ENCODE measurements around the gene CSF3R. TPM values are rescaled to one million over a fixed set of nuclear protein-coding genes. Genes with fewer than 3 reads are reported as not detected.

CSF3R gene
- total RNA-seq, 1 donor from 2014 or later, result 2.5 TPM

DNA sequence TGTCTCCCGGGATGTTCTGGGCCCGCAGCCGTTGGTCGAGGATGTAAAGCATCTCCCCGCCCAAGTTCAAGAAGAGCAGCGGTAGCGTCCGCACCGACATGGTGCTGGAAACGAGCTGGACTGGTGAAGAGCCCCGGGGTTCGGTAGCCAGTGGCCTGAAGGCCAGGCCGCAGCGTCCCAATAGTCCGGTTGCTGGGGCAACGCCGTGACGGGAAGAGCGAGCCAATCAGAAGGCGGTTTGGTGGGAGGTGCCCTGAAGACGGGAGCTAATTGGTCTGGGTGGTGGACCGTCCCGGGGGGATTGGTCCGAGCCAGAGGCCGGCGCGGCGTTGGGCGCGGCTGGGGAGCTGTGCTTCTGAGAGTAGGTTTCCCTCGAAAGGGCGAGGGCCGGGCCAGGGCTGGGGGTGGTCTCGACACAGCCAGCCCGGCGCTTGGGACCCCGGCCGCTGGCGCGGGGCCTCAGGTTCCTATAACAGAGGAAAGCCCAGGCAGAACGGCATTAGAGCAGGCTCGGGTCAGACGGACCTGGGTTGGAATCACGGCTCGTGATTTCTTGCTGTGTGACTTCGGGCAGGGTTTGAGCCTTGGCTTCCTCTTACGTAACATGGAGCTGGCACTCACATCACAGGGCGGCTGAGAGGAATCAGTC, 32.3 kb downstream of the CSF3R start, which contains the start of gene OSCP1:
TSS of gene OSCP1 (minus strand) at position 182 of the 649 bp plus-strand sequence. CDS start at position 100, 82 bp downstream.
- Mint-ChIP-seq H3K27me3 (ENCODE audit: low read depth) (no peaks in the 10 kb centered on the region), H3K36me3 (peaks cover 4% of the 10 kb centered on the region), H3K9me3 (no peaks in the 10 kb centered on the region), H3K4me1 (peaks cover 30% of the 10 kb centered on the region), H3K4me3 (peak within 1 kb of the TSS; percentile 93), H3K27ac (peak within 1 kb of the TSS; percentile 95)
- TF ChIP-seq, protein P1, sequence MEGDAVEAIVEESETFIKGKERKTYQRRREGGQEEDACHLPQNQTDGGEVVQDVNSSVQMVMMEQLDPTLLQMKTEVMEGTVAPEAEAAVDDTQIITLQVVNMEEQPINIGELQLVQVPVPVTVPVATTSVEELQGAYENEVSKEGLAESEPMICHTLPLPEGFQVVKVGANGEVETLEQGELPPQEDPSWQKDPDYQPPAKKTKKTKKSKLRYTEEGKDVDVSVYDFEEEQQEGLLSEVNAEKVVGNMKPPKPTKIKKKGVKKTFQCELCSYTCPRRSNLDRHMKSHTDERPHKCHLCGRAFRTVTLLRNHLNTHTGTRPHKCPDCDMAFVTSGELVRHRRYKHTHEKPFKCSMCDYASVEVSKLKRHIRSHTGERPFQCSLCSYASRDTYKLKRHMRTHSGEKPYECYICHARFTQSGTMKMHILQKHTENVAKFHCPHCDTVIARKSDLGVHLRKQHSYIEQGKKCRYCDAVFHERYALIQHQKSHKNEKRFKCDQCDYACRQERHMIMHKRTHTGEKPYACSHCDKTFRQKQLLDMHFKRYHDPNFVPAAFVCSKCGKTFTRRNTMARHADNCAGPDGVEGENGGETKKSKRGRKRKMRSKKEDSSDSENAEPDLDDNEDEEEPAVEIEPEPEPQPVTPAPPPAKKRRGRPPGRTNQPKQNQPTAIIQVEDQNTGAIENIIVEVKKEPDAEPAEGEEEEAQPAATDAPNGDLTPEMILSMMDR (IDR thresholded peaks at IDR 0.05; ENCODE audit: unreplicated experiment), result no peak
- peak; percentile 82 to 91 for DNase-seq (ENCODE audit: low spot score in 2 of 2, unreplicated experiment in 2 of 2)

DNA sequence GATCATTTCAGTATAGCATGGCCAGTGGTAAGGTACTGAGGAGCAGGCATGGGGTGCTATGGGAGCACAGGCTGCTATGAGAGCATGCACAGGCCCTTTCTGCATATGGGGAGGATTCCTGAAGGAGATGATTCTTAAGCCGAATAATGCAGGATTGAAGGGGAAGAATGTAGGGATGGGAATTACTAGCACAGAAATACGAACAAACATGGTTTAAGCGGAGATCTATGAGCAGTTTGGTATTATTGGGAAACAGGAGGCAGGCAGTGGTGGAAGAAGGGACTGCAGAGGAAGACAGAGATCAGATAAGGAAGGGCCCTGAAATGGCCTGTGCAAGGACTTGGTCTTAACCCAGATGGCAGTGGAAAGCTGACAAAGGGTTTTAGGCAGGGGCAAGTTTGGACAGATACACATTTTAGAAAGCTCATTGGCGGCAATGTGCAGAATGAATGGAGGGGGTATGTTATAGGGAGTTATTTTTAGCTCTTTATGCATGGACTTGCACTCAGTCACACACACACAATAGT, 34.1 kb downstream of the CSF3R start:
- TF ChIP-seq, protein P1 (IDR thresholded peaks at IDR 0.05; ENCODE audit: unreplicated experiment), result no peak
- no peaks in the 10 kb centered on the region for H3K27me3 Mint-ChIP-seq (ENCODE audit: low read depth)
- H3K9me3 Mint-ChIP-seq, result no peaks in the 10 kb centered on the region
- peak overlapping the region; percentile 65 for H3K27ac Mint-ChIP-seq
- H3K36me3 Mint-ChIP-seq, result no peaks in the 10 kb centered on the region
- peaks cover 36% of the 10 kb centered on the region for H3K4me1 Mint-ChIP-seq
- DNase-seq (ENCODE audit: low spot score in 2 of 2, unreplicated experiment in 2 of 2), result no peak
- H3K4me3 Mint-ChIP-seq, result peak overlapping the region; percentile 93

DNA sequence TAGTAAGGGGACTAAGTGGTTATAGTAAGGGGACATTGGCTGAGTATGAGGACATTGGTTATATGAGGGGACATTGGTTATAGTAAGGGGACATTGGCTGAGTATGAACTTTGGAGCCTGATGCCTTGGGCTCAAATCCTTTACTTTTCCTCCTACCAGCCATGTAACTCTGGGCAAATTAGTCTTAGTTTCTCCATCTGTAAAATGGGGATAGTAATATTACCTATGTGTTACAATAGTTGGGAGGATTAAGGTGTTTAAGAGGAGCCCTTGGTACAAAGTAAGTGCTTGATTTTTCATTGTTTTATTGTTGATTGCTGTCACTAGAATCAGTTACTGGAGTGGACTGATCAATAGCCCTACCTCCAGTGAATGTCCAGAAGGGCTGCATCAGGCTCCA, 35.3 kb downstream of the CSF3R start:
- H3K27ac Mint-ChIP-seq, result no peak overlapping the region
- DNase-seq (ENCODE audit: low spot score in 2 of 2, unreplicated experiment in 2 of 2), result no peak
- no peaks in the 10 kb centered on the region for H3K27me3 Mint-ChIP-seq (ENCODE audit: low read depth)
- no peaks in the 10 kb centered on the region for H3K9me3 Mint-ChIP-seq
- H3K4me1 Mint-ChIP-seq, result peaks cover 36% of the 10 kb centered on the region
- TF ChIP-seq, protein P1 (IDR thresholded peaks at IDR 0.05; ENCODE audit: unreplicated experiment), result no peak
- no peaks in the 10 kb centered on the region for H3K36me3 Mint-ChIP-seq
- H3K4me3 Mint-ChIP-seq, result no peak overlapping the region

DNA sequence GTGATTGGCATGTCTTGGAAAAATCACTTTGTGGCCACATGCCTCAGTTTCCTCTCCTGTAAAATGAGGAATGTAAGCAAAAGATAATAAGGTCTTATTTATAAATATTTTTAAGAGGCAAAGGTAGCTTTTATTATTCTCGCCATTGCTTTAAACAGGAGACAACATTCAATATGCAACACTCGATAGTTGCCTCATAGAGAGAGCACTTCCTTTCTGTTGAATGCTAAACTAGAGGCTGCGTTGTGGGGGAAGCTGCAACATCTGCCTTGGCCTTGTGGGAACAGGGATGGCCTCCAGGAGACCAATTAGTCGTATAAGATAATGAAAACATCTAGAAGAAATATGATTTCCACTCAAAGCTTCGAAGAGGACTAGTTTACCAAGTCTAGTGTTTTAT, 36.0 kb downstream of the CSF3R start:
- peak overlapping the region; percentile 58 for H3K27ac Mint-ChIP-seq
- no peak overlapping the region for H3K4me3 Mint-ChIP-seq
- H3K36me3 Mint-ChIP-seq, result no peaks in the 10 kb centered on the region
- peaks cover 36% of the 10 kb centered on the region for H3K4me1 Mint-ChIP-seq
- no peak for DNase-seq (ENCODE audit: low spot score in 2 of 2, unreplicated experiment in 2 of 2)
- H3K27me3 Mint-ChIP-seq (ENCODE audit: low read depth), result no peaks in the 10 kb centered on the region
- H3K9me3 Mint-ChIP-seq, result no peaks in the 10 kb centered on the region
- TF ChIP-seq, protein P1 (IDR thresholded peaks at IDR 0.05; ENCODE audit: unreplicated experiment), result no peak

DNA sequence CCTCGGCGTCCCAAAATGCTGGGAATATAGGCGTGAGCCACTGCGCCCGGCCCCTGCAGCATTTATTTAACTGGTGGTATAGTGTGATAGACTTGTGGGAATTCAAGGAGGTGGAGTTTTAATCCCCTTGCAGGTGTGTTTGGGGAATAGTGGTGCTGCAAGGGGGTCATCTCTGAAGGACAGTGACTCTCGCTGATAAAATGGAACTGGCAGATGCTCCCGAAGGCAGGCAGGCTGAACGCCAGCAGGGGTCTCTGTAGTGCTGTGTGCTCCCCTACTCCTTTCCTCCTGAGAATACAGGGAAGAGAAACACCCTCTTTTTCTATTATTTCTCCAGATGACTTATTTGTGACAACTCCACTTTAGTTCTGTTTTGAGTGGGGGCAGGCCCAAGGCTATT, 36.4 kb downstream of the CSF3R start:
- Mint-ChIP-seq H3K36me3 (no peaks in the 10 kb centered on the region), H3K4me1 (peaks cover 32% of the 10 kb centered on the region), H3K4me3 (no peak overlapping the region), H3K9me3 (no peaks in the 10 kb centered on the region), H3K27ac (no peak overlapping the region), H3K27me3 (ENCODE audit: low read depth) (no peaks in the 10 kb centered on the region)
- TF ChIP-seq, protein P1 (IDR thresholded peaks at IDR 0.05; ENCODE audit: unreplicated experiment), result no peak
- no peak for DNase-seq (ENCODE audit: low spot score in 2 of 2, unreplicated experiment in 2 of 2)
